GM13976 (cell line): Measurements from ENCODE around the gene INTS11.

ENCODE experiments used
- DNase-seq: peaks from one replicate; pipeline ENCODE4 v3.0.0; 2012; ENCODE audit warnings: low spot score
- CTCF ChIP-seq: IDR thresholded peaks from 2 replicates; pipeline ENCODE4 v1.5.1; 2012; ENCODE audit warnings: borderline replicate concordance, mild to moderate bottlenecking; ENCODE audit not compliant: insufficient read depth; ENCODE audit errors: extremely low read depth, missing control alignments, control extremely low read depth
- in situ Hi-C: fragments of 300-500 bp; cut with MboI; formaldehyde crosslinking; loops from one replicate; pipeline ENCODE4 v1.12.0; 2022; ENCODE audit warnings: low sequenced_read_pairs, mixed read lengths, inconsistent platforms; ENCODE audit not compliant: unreplicated experiment

Gene INTS11

GRCh38 chr1:1346501-1346890, 22.0 kb upstream of the INTS11 start:
- in situ Hi-C loops, result no loop called here
- TF ChIP-seq CTCF, result no peak
- no peak for DNase-seq

GRCh38 chr1:1345860-1346500, 21.5 kb upstream of the INTS11 start:
- DNase-seq, result no peak
- TF ChIP-seq CTCF, result no peak
- in situ Hi-C loops, result no loop called here

- DNase-seq, result no peak
- in situ Hi-C loops, result no loop called here
- TF ChIP-seq CTCF, result no peak
Observed at GRCh38 chr1:1345384-1345783, 20.9 kb upstream of the INTS11 start.

- in situ Hi-C loops, result no loop called here
- DNase-seq, result no peak
- no peak for TF ChIP-seq CTCF
Observed at GRCh38 chr1:1344655-1345361, 20.3 kb upstream of the INTS11 start.

GRCh38 chr1:1343811-1344421, 19.5 kb upstream of the INTS11 start:
- no peak for DNase-seq
- in situ Hi-C loops, result no loop called here
- no peak for TF ChIP-seq CTCF

GRCh38 chr1:1342584-1343115, 18.2 kb upstream of the INTS11 start:
- in situ Hi-C loops, result no loop called here
- DNase-seq, result no peak
- no peak for TF ChIP-seq CTCF
